ENCODE measurements around the gene PRSS36.

PRSS36 gene

GRCh38 chr16:31135535-31136286 is 14.2 kb downstream of the PRSS36 start, which contains the start of gene PRSS8 (continued):
- TF ChIP-seq, protein P1, sequence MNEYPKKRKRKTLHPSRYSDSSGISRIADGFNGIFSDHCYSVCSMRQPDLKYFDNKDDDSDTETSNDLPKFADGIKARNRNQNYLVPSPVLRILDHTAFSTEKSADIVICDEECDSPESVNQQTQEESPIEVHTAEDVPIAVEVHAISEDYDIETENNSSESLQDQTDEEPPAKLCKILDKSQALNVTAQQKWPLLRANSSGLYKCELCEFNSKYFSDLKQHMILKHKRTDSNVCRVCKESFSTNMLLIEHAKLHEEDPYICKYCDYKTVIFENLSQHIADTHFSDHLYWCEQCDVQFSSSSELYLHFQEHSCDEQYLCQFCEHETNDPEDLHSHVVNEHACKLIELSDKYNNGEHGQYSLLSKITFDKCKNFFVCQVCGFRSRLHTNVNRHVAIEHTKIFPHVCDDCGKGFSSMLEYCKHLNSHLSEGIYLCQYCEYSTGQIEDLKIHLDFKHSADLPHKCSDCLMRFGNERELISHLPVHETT (tag by site-specific recombination; IDR thresholded peaks at IDR 0.05): 0 out of 2 replicates have a peak, but pooled peaks have one; percentile 22
- TF ChIP-seq ZNF174 (tag by site-specific recombination; IDR thresholded peaks at IDR 0.05) (no peak), REST (tag by site-specific recombination; IDR thresholded peaks at IDR 0.05) (no peak), HOXC10 (CRISPR knock-in tag; IDR thresholded peaks at IDR 0.05) (no peak), ZNF354C (tag by site-specific recombination; IDR thresholded peaks at IDR 0.05; ENCODE audit: borderline replicate concordance, low read depth) (no peak), ZNF221 (tag by site-specific recombination; IDR thresholded peaks at IDR 0.05; ENCODE audit: borderline replicate concordance) (no peak), KLF9 (tag by site-specific recombination; IDR thresholded peaks at IDR 0.05; ENCODE audit: low read depth) (peak; percentile 51; the same call in 1 of the 2 replicates), ZBTB1 (tag by site-specific recombination; IDR thresholded peaks at IDR 0.05) (no peak), ZNF391 (tag by site-specific recombination; IDR thresholded peaks at IDR 0.05; ENCODE audit: borderline replicate concordance, low read depth) (no peak; the same call in 1 of the 2 replicates), SCRT1 (tag by site-specific recombination; IDR thresholded peaks at IDR 0.05; ENCODE audit: borderline replicate concordance) (no peak), EGR2 (tag by site-specific recombination; IDR thresholded peaks at IDR 0.05; ENCODE audit: low read depth) (no peak), GLI4 (tag by site-specific recombination; IDR thresholded peaks at IDR 0.05) (no peak), ZNF664 (tag by site-specific recombination; IDR thresholded peaks at IDR 0.05) (no peak), ZNF600 (tag by site-specific recombination; IDR thresholded peaks at IDR 0.05) (peak; percentile 52), ZNF112 (tag by site-specific recombination; IDR thresholded peaks at IDR 0.05) (no peak), ZSCAN5A (tag by site-specific recombination; IDR thresholded peaks at IDR 0.05) (no peak), PRDM2 (tag by site-specific recombination; IDR thresholded peaks at IDR 0.05; ENCODE audit: borderline replicate concordance) (no peak), ZNF830 (tag by site-specific recombination; IDR thresholded peaks at IDR 0.05; ENCODE audit: low read depth) (no peak), RBAK (tag by site-specific recombination; IDR thresholded peaks at IDR 0.05) (no peak), ZNF140 (tag by site-specific recombination; IDR thresholded peaks at IDR 0.05) (no peak), ZNF341 (tag by site-specific recombination; IDR thresholded peaks at IDR 0.05; ENCODE audit: low read depth) (no peak)
- TF ChIP-seq, protein P2, sequence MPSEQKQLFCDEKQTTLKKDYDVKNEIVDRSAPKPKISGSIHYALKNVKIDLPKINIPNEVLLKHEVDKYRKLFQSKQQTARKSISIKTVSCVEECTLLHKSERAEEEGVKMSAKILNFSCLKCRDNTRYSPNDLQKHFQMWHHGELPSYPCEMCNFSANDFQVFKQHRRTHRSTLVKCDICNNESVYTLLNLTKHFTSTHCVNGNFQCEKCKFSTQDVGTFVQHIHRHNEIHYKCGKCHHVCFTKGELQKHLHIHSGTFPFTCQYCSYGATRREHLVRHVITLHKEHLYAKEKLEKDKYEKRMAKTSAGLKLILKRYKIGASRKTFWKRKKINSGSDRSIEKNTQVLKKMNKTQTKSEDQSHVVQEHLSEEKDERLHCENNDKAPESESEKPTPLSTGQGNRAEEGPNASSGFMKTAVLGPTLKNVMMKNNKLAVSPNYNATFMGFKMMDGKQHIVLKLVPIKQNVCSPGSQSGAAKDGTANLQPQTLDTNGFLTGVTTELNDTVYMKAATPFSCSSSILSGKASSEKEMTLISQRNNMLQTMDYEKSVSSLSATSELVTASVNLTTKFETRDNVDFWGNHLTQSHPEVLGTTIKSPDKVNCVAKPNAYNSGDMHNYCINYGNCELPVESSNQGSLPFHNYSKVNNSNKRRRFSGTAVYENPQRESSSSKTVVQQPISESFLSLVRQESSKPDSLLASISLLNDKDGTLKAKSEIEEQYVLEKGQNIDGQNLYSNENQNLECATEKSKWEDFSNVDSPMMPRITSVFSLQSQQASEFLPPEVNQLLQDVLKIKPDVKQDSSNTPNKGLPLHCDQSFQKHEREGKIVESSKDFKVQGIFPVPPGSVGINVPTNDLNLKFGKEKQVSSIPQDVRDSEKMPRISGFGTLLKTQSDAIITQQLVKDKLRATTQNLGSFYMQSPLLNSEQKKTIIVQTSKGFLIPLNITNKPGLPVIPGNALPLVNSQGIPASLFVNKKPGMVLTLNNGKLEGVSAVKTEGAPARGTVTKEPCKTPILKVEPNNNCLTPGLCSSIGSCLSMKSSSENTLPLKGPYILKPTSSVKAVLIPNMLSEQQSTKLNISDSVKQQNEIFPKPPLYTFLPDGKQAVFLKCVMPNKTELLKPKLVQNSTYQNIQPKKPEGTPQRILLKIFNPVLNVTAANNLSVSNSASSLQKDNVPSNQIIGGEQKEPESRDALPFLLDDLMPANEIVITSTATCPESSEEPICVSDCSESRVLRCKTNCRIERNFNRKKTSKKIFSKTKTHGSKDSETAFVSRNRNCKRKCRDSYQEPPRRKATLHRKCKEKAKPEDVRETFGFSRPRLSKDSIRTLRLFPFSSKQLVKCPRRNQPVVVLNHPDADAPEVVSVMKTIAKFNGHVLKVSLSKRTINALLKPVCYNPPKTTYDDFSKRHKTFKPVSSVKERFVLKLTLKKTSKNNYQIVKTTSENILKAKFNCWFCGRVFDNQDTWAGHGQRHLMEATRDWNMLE (tag by site-specific recombination; conservative IDR thresholded peaks at IDR 0.05; ENCODE audit: low read depth): no peak
